ENCODE results near the gene MRPS9. TPM values are rescaled to one million over a fixed set of nuclear protein-coding genes. Genes with fewer than 3 reads are reported as not detected.

Gene MRPS9
- total RNA-seq, 1 experiment from 2014 or later: 49.7 TPM

DNA sequence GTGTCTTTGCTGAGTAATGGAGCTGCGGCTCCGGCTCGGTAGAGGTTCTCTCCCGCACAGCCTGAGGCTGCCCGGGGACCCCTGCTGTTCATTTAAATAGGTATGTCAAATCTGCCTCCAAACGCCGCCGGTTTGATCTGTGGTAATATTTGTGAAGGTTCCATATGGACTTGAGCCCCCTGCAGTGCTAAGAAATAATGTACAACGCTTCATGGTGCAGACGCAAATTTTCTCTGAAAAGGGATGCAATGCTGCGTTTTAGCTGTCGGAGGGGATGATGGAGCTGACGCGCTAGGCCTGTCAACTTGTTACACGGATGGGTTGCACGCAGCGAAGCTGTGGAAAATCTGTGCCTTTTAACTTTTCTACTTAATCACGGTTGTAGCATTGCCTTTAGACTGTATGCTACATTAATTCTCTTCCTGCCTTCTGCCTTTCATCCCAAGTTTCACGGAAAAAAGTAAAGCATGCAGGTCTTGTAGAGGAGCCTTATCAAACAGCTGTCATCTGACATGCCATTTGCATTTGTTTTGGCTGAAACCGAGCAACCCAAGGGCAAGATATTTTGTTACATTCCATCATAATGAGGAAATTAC, 43.2 kb downstream of the MRPS9 start:
- H4K20me1 ChIP-seq (ENCODE audit: insufficient read depth): no peaks in the 10 kb centered on the region
- ATAC-seq: no peak
- H3K4me2 ChIP-seq (ENCODE audit: low read length): no peak overlapping the region
- no peaks in the 10 kb centered on the region for H3K79me2 ChIP-seq (ENCODE audit: insufficient read depth, low read length)
- RAD21 ChIA-PET (ENCODE audit: low non-redundant PET in 1 of 2, low total read pairs in 2 of 2, uncharacterized antibody in 2 of 2, unreplicated experiment in 2 of 2): no interaction called here
- no peaks in the 10 kb centered on the region; a peak in 1 of 4 replicates for H3K36me3 ChIP-seq (ENCODE audit: control insufficient read depth in 1 of 2, insufficient read depth in 2 of 2, low read length in 2 of 2)
- intact Hi-C loops (cut with micrococcal nuclease): no loop called here
- H3K9ac ChIP-seq (ENCODE audit: low read length): no peak overlapping the region
- CTCF ChIA-PET: no interaction called here
- no peaks in the 10 kb centered on the region for H3K27me3 ChIP-seq (ENCODE audit: insufficient read depth, low read length)
- H3K4me3 ChIP-seq (replicated peaks in 1 of 2; ENCODE audit: low read depth in 1 of 2, low read length in 2 of 2): no peak overlapping the region
- no peak overlapping the region for H2AFZ ChIP-seq (ENCODE audit: low read depth, low read length, poor library complexity, severe bottlenecking)
- TF ChIP-seq, protein P1, sequence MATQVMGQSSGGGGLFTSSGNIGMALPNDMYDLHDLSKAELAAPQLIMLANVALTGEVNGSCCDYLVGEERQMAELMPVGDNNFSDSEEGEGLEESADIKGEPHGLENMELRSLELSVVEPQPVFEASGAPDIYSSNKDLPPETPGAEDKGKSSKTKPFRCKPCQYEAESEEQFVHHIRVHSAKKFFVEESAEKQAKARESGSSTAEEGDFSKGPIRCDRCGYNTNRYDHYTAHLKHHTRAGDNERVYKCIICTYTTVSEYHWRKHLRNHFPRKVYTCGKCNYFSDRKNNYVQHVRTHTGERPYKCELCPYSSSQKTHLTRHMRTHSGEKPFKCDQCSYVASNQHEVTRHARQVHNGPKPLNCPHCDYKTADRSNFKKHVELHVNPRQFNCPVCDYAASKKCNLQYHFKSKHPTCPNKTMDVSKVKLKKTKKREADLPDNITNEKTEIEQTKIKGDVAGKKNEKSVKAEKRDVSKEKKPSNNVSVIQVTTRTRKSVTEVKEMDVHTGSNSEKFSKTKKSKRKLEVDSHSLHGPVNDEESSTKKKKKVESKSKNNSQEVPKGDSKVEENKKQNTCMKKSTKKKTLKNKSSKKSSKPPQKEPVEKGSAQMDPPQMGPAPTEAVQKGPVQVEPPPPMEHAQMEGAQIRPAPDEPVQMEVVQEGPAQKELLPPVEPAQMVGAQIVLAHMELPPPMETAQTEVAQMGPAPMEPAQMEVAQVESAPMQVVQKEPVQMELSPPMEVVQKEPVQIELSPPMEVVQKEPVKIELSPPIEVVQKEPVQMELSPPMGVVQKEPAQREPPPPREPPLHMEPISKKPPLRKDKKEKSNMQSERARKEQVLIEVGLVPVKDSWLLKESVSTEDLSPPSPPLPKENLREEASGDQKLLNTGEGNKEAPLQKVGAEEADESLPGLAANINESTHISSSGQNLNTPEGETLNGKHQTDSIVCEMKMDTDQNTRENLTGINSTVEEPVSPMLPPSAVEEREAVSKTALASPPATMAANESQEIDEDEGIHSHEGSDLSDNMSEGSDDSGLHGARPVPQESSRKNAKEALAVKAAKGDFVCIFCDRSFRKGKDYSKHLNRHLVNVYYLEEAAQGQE (IDR thresholded peaks at IDR 0.05; ENCODE audit: low read depth): no peak
- no peak for TF ChIP-seq ELF1 (IDR thresholded peaks at IDR 0.05; ENCODE audit: borderline replicate concordance, low read depth)
- TF ChIP-seq SP1 (IDR thresholded peaks at IDR 0.05; ENCODE audit: low read depth): no peak
- TF ChIP-seq CEBPB (IDR thresholded peaks at IDR 0.05; ENCODE audit: low read depth): no peak
- TF ChIP-seq CBX3 (IDR thresholded peaks at IDR 0.05; ENCODE audit: low read depth): no peak
- no peak for TF ChIP-seq RAD21 (IDR thresholded peaks at IDR 0.05; ENCODE audit: low read depth)
- TF ChIP-seq ZNF274 (IDR thresholded peaks at IDR 0.05; ENCODE audit: low read depth, low read length): no peak
- TF ChIP-seq EZH2phosphoT487 (IDR thresholded peaks at IDR 0.05; ENCODE audit: borderline replicate concordance): no peak
- TF ChIP-seq SIN3A (IDR thresholded peaks at IDR 0.05; ENCODE audit: low read depth): no peak
- TF ChIP-seq TCF7L2 (IDR thresholded peaks at IDR 0.05; ENCODE audit: borderline replicate concordance, extremely low read depth, insufficient read depth, insufficient read length): no peak
- no peak for TF ChIP-seq POLR2AphosphoS5 (IDR thresholded peaks at IDR 0.05; ENCODE audit: low read depth, low read length)
- TF ChIP-seq EGR1 (IDR thresholded peaks at IDR 0.05; ENCODE audit: low read depth): no peak
- no TSS peak for BruUV-seq (replicated peaks)
- no peaks in the 10 kb centered on the region for H3K9me3 ChIP-seq (ENCODE audit: control insufficient read depth in 1 of 2, insufficient read depth in 1 of 2, low read depth in 1 of 2, low read length in 2 of 2)
- no peaks in the 10 kb centered on the region for H3K4me1 ChIP-seq (ENCODE audit: control insufficient read depth in 1 of 2, insufficient read depth in 2 of 2, low read length in 2 of 2)
- no peaks in the 10 kb centered on the region for H3K9me2 ChIP-seq (ENCODE audit: insufficient read depth)
- H3K27ac ChIP-seq (ENCODE audit: low read depth, low read length): no peak overlapping the region
- DNase-seq (ENCODE audit: low read depth, low spot score): no peak
- POLR2A ChIA-PET: no interaction called here
